ENCODE measurements around the gene IL1RAPL2.

DNA sequence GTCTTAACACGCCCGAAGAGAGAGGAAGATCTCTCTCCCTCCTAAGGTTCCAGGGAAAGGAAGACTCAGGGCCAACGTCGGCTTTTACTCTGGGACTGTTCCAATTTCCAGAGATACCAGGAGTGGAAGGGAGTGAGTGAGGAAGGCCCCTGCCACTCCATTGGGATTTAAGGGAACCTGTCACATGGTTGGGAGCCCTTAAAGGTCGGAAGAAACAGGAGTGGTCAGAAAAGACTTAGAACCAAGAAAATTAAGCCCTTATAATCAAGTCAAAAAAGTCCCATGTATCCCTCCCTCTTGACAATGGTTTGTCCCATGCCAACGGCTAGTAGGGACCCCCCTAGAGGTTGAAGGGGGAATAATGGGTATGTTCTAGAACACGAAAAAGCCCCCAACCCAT, 654.6 kb downstream of the IL1RAPL2 start, which contains the start of gene TEX13A:
- TF ChIP-seq YY1 (IDR thresholded peaks at IDR 0.05; ENCODE audit: insufficient read depth, insufficient read length) = no peak
- TF ChIP-seq ZNF274 (IDR thresholded peaks at IDR 0.05; ENCODE audit: low read depth, low read length) = no peak
- no peak for TF ChIP-seq SUZ12 (IDR thresholded peaks at IDR 0.05; ENCODE audit: extremely low read depth, insufficient read depth, insufficient read length)

Data from NT2/D1 (cell line).